GM12865 (cell line): ENCODE data around the gene NEU4.

ENCODE experiments used
- DNase-seq: peaks from one replicate; pipeline ENCODE4 v3.0.0; 2010; ENCODE audit warnings: low read depth
- H3K4me3 ChIP-seq: 2 replicates; pipeline ENCODE4 v1.5.1; 2011; ENCODE audit warnings: mild to moderate bottlenecking, low read depth, low read length, control low read depth
- CTCF ChIP-seq: IDR thresholded peaks from 2 replicates; pipeline ENCODE4 v1.5.1; 2011; ENCODE audit warnings: low read length, control low read depth, low read depth, inconsistent platforms; ENCODE audit not compliant: insufficient read depth; ENCODE audit errors: missing control alignments

NEU4 gene

DNA sequence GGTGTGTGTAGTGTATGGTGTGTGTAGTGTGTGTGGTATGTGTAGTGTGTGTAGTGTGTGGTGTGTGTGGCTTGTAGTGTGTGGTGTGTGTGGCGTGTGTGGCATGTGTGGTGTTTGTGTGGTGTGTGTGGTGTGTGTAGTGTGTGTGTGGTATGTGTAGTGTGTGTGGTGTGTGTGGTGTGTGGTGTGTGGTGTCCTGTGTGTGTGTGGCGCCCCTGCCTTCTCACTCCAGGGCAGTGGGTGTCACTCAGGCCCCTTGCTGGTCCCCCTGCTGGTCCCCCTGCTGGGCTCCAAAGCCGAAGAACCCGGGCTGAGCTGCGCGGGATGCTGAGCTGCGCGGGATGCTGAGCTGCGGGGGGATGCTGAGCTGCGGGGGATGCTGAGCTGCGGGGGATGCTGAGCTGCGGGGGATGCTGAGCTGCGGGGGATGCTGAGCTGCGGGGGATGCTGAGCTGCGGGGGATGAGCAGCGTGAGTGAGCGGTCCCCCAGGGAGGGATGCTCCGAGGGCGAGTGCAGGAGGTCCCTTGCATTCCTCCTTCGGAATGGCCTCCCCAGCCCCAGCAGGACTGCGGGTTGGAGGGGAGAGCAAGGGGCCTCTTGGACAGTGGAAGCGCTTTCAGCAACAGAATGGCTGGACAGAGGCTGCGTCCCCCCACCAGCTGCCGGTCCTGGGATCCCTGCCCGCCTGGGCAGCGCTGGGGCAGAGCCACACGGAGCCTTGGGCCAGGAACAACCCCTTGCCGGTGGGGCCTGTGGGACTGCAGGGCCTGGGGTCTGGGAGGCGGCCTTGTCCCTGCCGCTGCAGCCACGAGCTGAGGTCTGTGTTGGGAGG, 57.2 kb downstream of the NEU4 start:
- TF ChIP-seq CTCF: peak; percentile 5
- peak; percentile 28 for DNase-seq

More for the DNA sequence above, 57.2 kb downstream of the NEU4 start:
- H3K4me3 ChIP-seq: no peak overlapping the region
